Measurements from ENCODE around the gene PRLH.

The PRLH gene

GRCh38 chr2:237591141-237591881 lies 24.9 kb downstream of the PRLH start:
- TF ChIP-seq, protein P1, sequence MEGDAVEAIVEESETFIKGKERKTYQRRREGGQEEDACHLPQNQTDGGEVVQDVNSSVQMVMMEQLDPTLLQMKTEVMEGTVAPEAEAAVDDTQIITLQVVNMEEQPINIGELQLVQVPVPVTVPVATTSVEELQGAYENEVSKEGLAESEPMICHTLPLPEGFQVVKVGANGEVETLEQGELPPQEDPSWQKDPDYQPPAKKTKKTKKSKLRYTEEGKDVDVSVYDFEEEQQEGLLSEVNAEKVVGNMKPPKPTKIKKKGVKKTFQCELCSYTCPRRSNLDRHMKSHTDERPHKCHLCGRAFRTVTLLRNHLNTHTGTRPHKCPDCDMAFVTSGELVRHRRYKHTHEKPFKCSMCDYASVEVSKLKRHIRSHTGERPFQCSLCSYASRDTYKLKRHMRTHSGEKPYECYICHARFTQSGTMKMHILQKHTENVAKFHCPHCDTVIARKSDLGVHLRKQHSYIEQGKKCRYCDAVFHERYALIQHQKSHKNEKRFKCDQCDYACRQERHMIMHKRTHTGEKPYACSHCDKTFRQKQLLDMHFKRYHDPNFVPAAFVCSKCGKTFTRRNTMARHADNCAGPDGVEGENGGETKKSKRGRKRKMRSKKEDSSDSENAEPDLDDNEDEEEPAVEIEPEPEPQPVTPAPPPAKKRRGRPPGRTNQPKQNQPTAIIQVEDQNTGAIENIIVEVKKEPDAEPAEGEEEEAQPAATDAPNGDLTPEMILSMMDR (conservative IDR thresholded peaks at IDR 0.05) = no peak
- H3K27ac ChIP-seq = peak overlapping the region; percentile 95

DNA sequence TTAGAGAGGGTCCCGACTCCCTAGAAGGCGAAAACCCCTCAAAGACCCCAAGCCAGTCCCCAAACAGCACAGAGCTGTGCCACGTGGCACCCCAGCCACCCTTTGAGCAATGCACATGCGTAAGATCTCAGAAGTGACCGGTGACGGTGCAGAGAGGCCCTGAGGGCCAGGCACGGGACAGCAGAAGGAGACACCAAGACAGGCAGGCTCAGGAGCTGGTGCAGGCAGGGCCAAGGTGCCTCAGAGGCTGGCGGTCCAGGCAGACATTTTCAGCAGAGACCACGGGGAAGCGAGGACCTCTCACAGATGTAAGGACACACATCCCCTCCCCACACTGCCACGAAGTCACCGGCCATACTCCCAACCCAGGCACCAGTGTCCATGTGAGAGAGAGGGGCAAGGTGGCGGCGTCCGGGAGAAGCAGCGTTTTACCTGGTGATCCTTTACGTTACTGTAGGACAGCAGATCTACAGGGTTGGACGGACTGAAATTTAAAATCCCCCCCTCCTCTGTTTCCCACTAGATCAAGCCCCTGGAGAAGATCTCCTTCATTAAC lies 26.1 kb downstream of the PRLH start:
- peak overlapping the region; percentile 95 for H3K27ac ChIP-seq
- TF ChIP-seq, protein P1 (conservative IDR thresholded peaks at IDR 0.05) = no peak

GRCh38 chr2:237593036-237593435 lies 26.7 kb downstream of the PRLH start:
- TF ChIP-seq, protein P1 (conservative IDR thresholded peaks at IDR 0.05) = no peak
- peak overlapping the region; percentile 95; the same call in 1 of the 2 replicates for H3K27ac ChIP-seq

DNA sequence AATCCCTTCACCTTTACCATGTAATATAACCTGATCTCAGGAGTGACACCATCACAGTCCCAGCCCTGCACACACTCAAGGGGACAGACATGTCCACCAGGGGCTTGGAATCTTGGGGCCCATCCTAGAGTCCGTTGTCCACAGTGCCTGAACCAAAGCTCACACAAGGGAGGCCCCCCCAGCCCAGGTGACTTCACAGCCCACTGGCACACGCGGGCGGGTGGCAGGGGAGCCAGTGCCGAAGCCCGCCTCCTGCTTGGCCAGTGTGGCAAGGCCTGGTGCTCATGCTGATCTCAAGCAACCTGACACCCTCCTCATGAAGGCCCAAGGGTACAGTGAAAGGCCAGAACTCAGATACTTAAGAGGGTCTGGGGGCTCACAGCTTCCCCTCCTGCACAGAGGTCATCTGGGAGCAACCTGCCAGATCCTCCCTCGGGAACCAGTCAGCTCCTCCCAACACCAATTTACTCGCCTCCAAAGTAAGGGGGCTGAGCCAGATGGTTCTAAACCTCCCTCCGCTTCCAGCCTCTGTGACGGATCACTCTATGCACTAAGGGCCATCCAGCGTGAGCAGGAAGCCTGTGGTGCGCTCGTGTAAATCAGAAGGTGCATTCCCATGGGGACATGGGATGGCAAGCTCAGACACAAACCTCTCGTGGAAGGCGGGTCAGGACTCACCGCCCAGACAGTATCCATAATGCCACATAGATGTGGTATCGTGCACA lies 27.4 kb downstream of the PRLH start:
- peak overlapping the region; percentile 56; the same call in 1 of the 2 replicates for H3K27ac ChIP-seq
- TF ChIP-seq, protein P1 (conservative IDR thresholded peaks at IDR 0.05) = no peak

- H3K27ac ChIP-seq = peak overlapping the region; percentile 56; the same call in 1 of the 2 replicates
Observed at GRCh38 chr2:237594514-237594871, 28.1 kb downstream of the PRLH start.

GRCh38 chr2:237595829-237596519 lies 29.6 kb downstream of the PRLH start:
- H3K27ac ChIP-seq = peak overlapping the region; percentile 56; the same call in 1 of the 2 replicates

More at GRCh38 chr2:237594514-237594871, 28.1 kb downstream of the PRLH start:
- TF ChIP-seq, protein P1 (conservative IDR thresholded peaks at IDR 0.05) = no peak

- TF ChIP-seq, protein P1 (conservative IDR thresholded peaks at IDR 0.05) = no peak
- H3K27ac ChIP-seq = no peak overlapping the region
Observed at GRCh38 chr2:237596520-237597195, 30.3 kb downstream of the PRLH start.
